K562 (cell line): ENCODE data around the gene STEAP1B. TPM values are rescaled to one million over a fixed set of nuclear protein-coding genes. Genes with fewer than 3 reads are reported as not detected.

Experiments used
- ATAC-seq: fragments of 200-7000 bp; cut with Tn5 transposase; 3 replicates; pipeline ENCODE4 v1.9.1; 2020; ENCODE audit warnings: moderate library complexity
- BruUV-seq: library from RNA; stranded (reverse); fragments of 400-500 nt; replicated peaks from 2 replicates; lab custom pipeline; 2021; lab: Mats Ljungman, UMichigan
- CTCF ChIA-PET: fragments of 300-600 bp; formaldehyde crosslinking; extraction: SDS; loops from one replicate; lab custom pipeline; 2021; ENCODE audit warnings: low intra/inter-chr PET ratio; lab: Yijun Ruan, JAX
- POLR2A ChIA-PET: fragments of 300-600, 350-650 bp; sonication (Branson Sonifier 250); formaldehyde crosslinking; extraction: SDS; loops from one replicate; lab custom pipeline; 2021; ENCODE audit warnings: antibody characterized with exemption, inconsistent platforms; lab: Yijun Ruan, JAX
- DNase-seq, 4 experiments: peaks; one replicate each; pipeline versions ENCODE4 v3.0.0 to v3.0.0-alpha.2; 2011 to 2018; ENCODE audit warnings: low spot score in 3 of 4, mixed read lengths in 3 of 4; ENCODE audit errors: extremely low read depth in 1 of 4
- FAIRE-seq: peaks from 2 replicates; lab custom pipeline; 2011; peaks lifted over from hg19 to GRCh38; lab: Jason Lieb, UNC
- H2AFZ ChIP-seq: 2 replicates; pipeline ENCODE4 v1.6.0; 2011; ENCODE audit warnings: low read depth, low read length, control low read depth, inconsistent platforms
- H3K27ac ChIP-seq: fragments of 200-600 bp; 3 replicates; pipeline ENCODE4 v1.8.0; 2011; ENCODE audit warnings: low read depth, mild to moderate bottlenecking, control low read depth, inconsistent platforms, low read length, moderate library complexity, mixed read lengths; ENCODE audit errors: extremely low read depth
- H3K27me3 ChIP-seq, 2 experiments: fragments of 300-600 bp in 1 of 2; 2 replicates in 1 of 2; 3 replicates in 1 of 2; pipeline versions ENCODE4 v1.6.0 to v1.8.0; 2011; ENCODE audit warnings: inconsistent platforms in 2 of 2, low read length in 2 of 2, mild to moderate bottlenecking in 1 of 2, mixed read lengths in 1 of 2, moderate library complexity in 1 of 2; ENCODE audit not compliant: control insufficient read depth in 2 of 2, insufficient read depth in 2 of 2
- H3K36me3 ChIP-seq: fragments of 300-600 bp; 3 replicates; pipeline ENCODE4 v1.8.0; 2011; ENCODE audit warnings: mild to moderate bottlenecking, low read length, inconsistent platforms; ENCODE audit not compliant: control insufficient read depth, insufficient read depth
- H3K4me1 ChIP-seq, 2 experiments: fragments of 200-600 bp in 1 of 2; replicated peaks in 1 of 2; 2 replicates in 1 of 2; 3 replicates in 1 of 2; pipeline versions ENCODE4 v1.5.1 to v1.8.0; 2011; ENCODE audit warnings: inconsistent platforms in 2 of 2, low read length in 2 of 2, mild to moderate bottlenecking in 1 of 2, mixed read lengths in 1 of 2, moderate library complexity in 1 of 2; ENCODE audit not compliant: control insufficient read depth in 2 of 2, insufficient read depth in 2 of 2
- H3K4me2 ChIP-seq: 2 replicates; pipeline ENCODE4 v1.6.1; 2011; ENCODE audit warnings: low read length, control low read depth, inconsistent platforms, mixed read lengths; ENCODE audit not compliant: insufficient read depth
- H3K4me3 ChIP-seq: fragments of 200-600 bp; sonication (generic), shearing (Covaris generic); 2 replicates; pipeline ENCODE4 v1.5.1; 2016; ENCODE audit warnings: control low read depth, inconsistent platforms
- H3K79me2 ChIP-seq: fragments of 200-600 bp; 3 replicates; pipeline ENCODE4 v1.8.0; 2011; ENCODE audit warnings: low read length, inconsistent platforms; ENCODE audit not compliant: control insufficient read depth, insufficient read depth
- H3K9ac ChIP-seq, 2 experiments: 2 replicates each; pipeline versions ENCODE4 v1.6.0 to v1.6.1; 2011; ENCODE audit warnings: low read depth in 2 of 2, low read length in 2 of 2, control low read depth in 1 of 2, inconsistent platforms in 1 of 2, mild to moderate bottlenecking in 1 of 2, mixed read lengths in 1 of 2; ENCODE audit not compliant: insufficient read depth in 1 of 2
- H3K9me1 ChIP-seq: one replicate; pipeline ENCODE4 v1.6.0; 2011; ENCODE audit warnings: inconsistent platforms, mild to moderate bottlenecking, low read length, moderate library complexity; ENCODE audit not compliant: control insufficient read depth, insufficient read depth
- H3K9me3 ChIP-seq: replicated peaks from 2 replicates; pipeline ENCODE4 v1.5.1; 2011; ENCODE audit warnings: low read depth, low read length, inconsistent platforms; ENCODE audit not compliant: control insufficient read depth, insufficient read depth
- H4K20me1 ChIP-seq: replicated peaks from 2 replicates; pipeline ENCODE4 v1.6.1; 2011; ENCODE audit warnings: low read length, inconsistent platforms, mixed read lengths; ENCODE audit not compliant: control insufficient read depth, insufficient read depth
- ASH1L ChIP-seq: fragments of 450-650 bp; IDR thresholded peaks from 2 replicates; pipeline ENCODE4 v1.6.1; 2018; ENCODE audit warnings: borderline replicate concordance, mild to moderate bottlenecking, low read depth; ENCODE audit not compliant: partially characterized antibody
- C11orf30 ChIP-seq: fragments of 450-650 bp; IDR thresholded peaks from 2 replicates; pipeline ENCODE4 v1.6.1; 2016; ENCODE audit warnings: low read depth, mild to moderate bottlenecking
- E2F3 ChIP-seq: fragments of 250-450 bp; sonication (Bioruptor Pico); IDR thresholded peaks from 2 replicates; pipeline ENCODE4 v1.4.0; 2020; ENCODE audit warnings: mild to moderate bottlenecking
- FOXO4 ChIP-seq: fragments of 450-650 bp; formaldehyde crosslinking; IDR thresholded peaks from 2 replicates; pipeline ENCODE4 v1.4.0; 2020; ENCODE audit warnings: mild to moderate bottlenecking, moderate library complexity
- GABPB1 ChIP-seq: sonication (generic); formaldehyde crosslinking; IDR thresholded peaks from 2 replicates; pipeline ENCODE4 v1.8.0; 2022; ENCODE audit warnings: mild to moderate bottlenecking, missing genetic modification reagents
- HDAC6 ChIP-seq: IDR thresholded peaks from 2 replicates; pipeline ENCODE4 v1.6.1; 2012; ENCODE audit warnings: low read depth, mild to moderate bottlenecking, control low read depth, inconsistent platforms, low read length, moderate library complexity
- NR0B1 ChIP-seq: fragments of 450-650 bp; IDR thresholded peaks from one replicate; pipeline ENCODE4 v1.6.1; 2018; ENCODE audit warnings: mild to moderate bottlenecking, moderate library complexity; ENCODE audit not compliant: partially characterized antibody
- SIX5 ChIP-seq, 2 experiments: IDR thresholded peaks; 2 replicates each; pipeline ENCODE4 v1.6.1; 2011; ENCODE audit warnings: low read length in 2 of 2, borderline replicate concordance in 1 of 2, low read depth in 1 of 2, mild to moderate bottlenecking in 1 of 2, moderate library complexity in 1 of 2; ENCODE audit not compliant: insufficient read depth in 1 of 2
- ZBTB17 ChIP-seq: fragments of 450-650 bp; formaldehyde crosslinking; IDR thresholded peaks from 2 replicates; pipeline ENCODE4 v1.4.0; 2020; ENCODE audit warnings: mild to moderate bottlenecking
- ZKSCAN1 ChIP-seq: fragments of 150-350 bp; IDR thresholded peaks from 2 replicates; pipeline ENCODE4 v1.6.1; 2016; ENCODE audit warnings: low read depth, low read length
- WGBS: fragments of 100-300 bp; shearing (Covaris generic); methylation state at CpG from one replicate; pipeline ENCODE4 v1.1.6; 2016; ENCODE audit warnings: low coverage, mixed read lengths; ENCODE audit not compliant: insufficient coverage; ENCODE audit errors: missing lambda C conversion rate; 5-methylcytosine and 5-hydroxymethylcytosine counted together
- in situ Hi-C: fragments of 300-500 bp; cut with MboI; formaldehyde crosslinking; loops from 4 replicates; pipeline ENCODE4 v1.15.0; 2018; ENCODE audit warnings: inconsistent platforms, mixed read lengths
- intact Hi-C: fragments of 100-400 bp; cut with micrococcal nuclease; formaldehyde crosslinking; loops from 2 replicates; pipeline ENCODE4 v1.14.2; 2022
- polyA plus RNA-seq, 8 experiments: library from polyadenylated mRNA; depleted of rRNA in 4 of 8; stranded (reverse) in 5 of 8; unstranded in 3 of 8; fragments of >200 nt; fragmentation: Nextera tagmentation in 2 of 8; fragmentation: Illumina TruSeq in 1 of 8; extraction: Ambion mirVana in 2 of 8; extraction: Trizol in 1 of 8; gene quantifications; 2 replicates each; pipeline versions ENCODE4 v1.2.1 to v1.2.3, GENCODE V29; 2011 to 2014; ENCODE audit warnings: inconsistent platforms in 1 of 8, missing spikeins in 1 of 8
- total RNA-seq, 7 experiments: library from RNA; depleted of rRNA in 6 of 7; stranded (reverse); fragments of >200 nt in 6 of 7; fragmentation: Illumina TruSeq in 2 of 7; extraction: Trizol in 2 of 7; gene quantifications; 2 replicates each; pipeline versions ENCODE4 v1.2.1 to v1.2.3, GENCODE V29; 2011 to 2021; ENCODE audit warnings: low replicate concordance in 1 of 7

STEAP1B gene
- total and polyA plus RNA-seq, 9 of the 15 experiments (the other 6 are each of a cell fraction or from before 2014, with no cell fraction given): 20.0 to 38.5 (median 30.6) TPM

- DNase-seq: no peak
- peak; percentile 36; the same call in 2 of the 3 replicates for ATAC-seq
- ChIA-PET POLR2A (interaction anchor here (0.9 to 1.2 kb wide), 2 partner anchors 14 to 61 kb away, joined by 3 to 4 read pairs; no protein-coding TSS in a partner anchor), CTCF (no interaction called here)
- Histone ChIP-seq H3K36me3 (no peaks in the 10 kb centered on the region; the same call in 2 of the 3 replicates), H3K9me3 (no peaks in the 10 kb centered on the region), H3K27ac (no peak overlapping the region), H3K4me3 (no peak overlapping the region), H3K9me1 (peaks cover 5% of the 10 kb centered on the region), H3K27me3 (no peaks in the 10 kb centered on the region), H3K79me2 (no peaks in the 10 kb centered on the region), H3K9ac (no peak overlapping the region), H4K20me1 (no peaks in the 10 kb centered on the region), H2AFZ (no peak overlapping the region), H3K4me2 (no peak overlapping the region), H3K4me1 (peaks cover 18 to 25% of the 10 kb centered on the region in 2 experiments)
- intact Hi-C loops (no loop called here), in situ Hi-C loops (no loop called here)
- TF ChIP-seq C11orf30 (no peak), ZKSCAN1 (no peak), SIX5 (IDR thresholded peaks at IDR 0.05; ENCODE audit: borderline replicate concordance in 1 of 2, insufficient read depth in 1 of 2, low read depth in 1 of 2, low read length in 2 of 2) (no peak), FOXO4 (CRISPR knock-in tag) (no peak), E2F3 (no peak), HDAC6 (no peak), ZBTB17 (CRISPR knock-in tag) (no peak), NR0B1 (no peak), GABPB1 (CRISPR knock-in tag) (no peak), ASH1L (no peak)
- no TSS peak for BruUV-seq
- whole genome bisulfite sequencing: 78% methylated on average over 13 of the region's 13 CpGs
- no peak for FAIRE-seq
Measured at GRCh38 chr7:22444181-22444971, 55.6 kb downstream of the STEAP1B start.
